Measurements from ENCODE around the gene KCNK2.
A peak's percentile ranks its signal among the peaks of the same experiment; 100 is the strongest.

KCNK2 gene

GRCh38 chr1:215094381-215094780 lies 11.8 kb downstream of the KCNK2 start:
- no peak for DNase-seq (ENCODE audit: low spot score)
- no peak for FAIRE-seq

GRCh38 chr1:215095524-215095923 lies 13.0 kb downstream of the KCNK2 start:
- FAIRE-seq (no peak), DNase-seq (ENCODE audit: low spot score) (no peak)

- no peak for FAIRE-seq
- no peak for DNase-seq (ENCODE audit: low spot score)
Measured at GRCh38 chr1:215101511-215101910, 19.0 kb downstream of the KCNK2 start.

- DNase-seq (ENCODE audit: low spot score): no peak
- FAIRE-seq: no peak
Measured at GRCh38 chr1:215104283-215104682, 21.7 kb downstream of the KCNK2 start.

GRCh38 chr1:215106067-215106466 lies 23.5 kb downstream of the KCNK2 start:
- no peak for DNase-seq (ENCODE audit: low spot score)
- FAIRE-seq: no peak

- no peak for DNase-seq (ENCODE audit: low spot score)
- no peak for FAIRE-seq
Measured at GRCh38 chr1:215109171-215109570, 26.6 kb downstream of the KCNK2 start.

- no peak for FAIRE-seq
- DNase-seq (ENCODE audit: low spot score): no peak
Measured at GRCh38 chr1:215111916-215112315, 29.4 kb downstream of the KCNK2 start.

- DNase-seq (ENCODE audit: low spot score): no peak
- FAIRE-seq: no peak
Measured at GRCh38 chr1:215113776-215114153, 31.2 kb downstream of the KCNK2 start.

GRCh38 chr1:215114154-215114933 lies 31.8 kb downstream of the KCNK2 start:
- FAIRE-seq: peak; percentile 16
- peak; percentile 19 for DNase-seq (ENCODE audit: low spot score)

GRCh38 chr1:215115760-215116159 lies 33.2 kb downstream of the KCNK2 start:
- no peak for FAIRE-seq
- no peak for DNase-seq (ENCODE audit: low spot score)

- FAIRE-seq: no peak
- no peak for DNase-seq (ENCODE audit: low spot score)
Measured at GRCh38 chr1:215118081-215118480, 35.5 kb downstream of the KCNK2 start.

- FAIRE-seq (no peak), DNase-seq (ENCODE audit: low spot score) (no peak)
Measured at GRCh38 chr1:215119056-215119455, 36.5 kb downstream of the KCNK2 start.

- FAIRE-seq (no peak), DNase-seq (ENCODE audit: low spot score) (no peak)
Measured at GRCh38 chr1:215119719-215120365, 37.3 kb downstream of the KCNK2 start.

GRCh38 chr1:215128504-215128903 lies 46.0 kb downstream of the KCNK2 start:
- no peak for DNase-seq (ENCODE audit: low spot score)
- FAIRE-seq: no peak

- no peak for DNase-seq (ENCODE audit: low spot score)
- FAIRE-seq: peak; percentile 97
Measured at GRCh38 chr1:215131291-215131690, 48.8 kb downstream of the KCNK2 start.

GRCh38 chr1:215132156-215132555 lies 49.6 kb downstream of the KCNK2 start:
- FAIRE-seq (peak; percentile 97), DNase-seq (ENCODE audit: low spot score) (peak; percentile 77)

GRCh38 chr1:215133532-215133931 lies 51.0 kb downstream of the KCNK2 start:
- peak; percentile 79 for FAIRE-seq

GRCh38 chr1:215137985-215138384 lies 55.4 kb downstream of the KCNK2 start:
- DNase-seq (ENCODE audit: low spot score) (no peak), FAIRE-seq (no peak)

More at GRCh38 chr1:215133532-215133931, 51.0 kb downstream of the KCNK2 start:
- no peak for DNase-seq (ENCODE audit: low spot score)

GRCh38 chr1:215140135-215140534 lies 57.6 kb downstream of the KCNK2 start:
- DNase-seq (ENCODE audit: low spot score) (no peak), FAIRE-seq (no peak)

GRCh38 chr1:215141460-215141859 lies 58.9 kb downstream of the KCNK2 start:
- FAIRE-seq: no peak
- DNase-seq (ENCODE audit: low spot score): no peak

GRCh38 chr1:215143497-215143896 lies 61.0 kb downstream of the KCNK2 start:
- DNase-seq (ENCODE audit: low spot score): no peak
- no peak for FAIRE-seq

GRCh38 chr1:215146240-215146975 lies 63.9 kb downstream of the KCNK2 start:
- FAIRE-seq (peak; percentile 69), DNase-seq (ENCODE audit: low spot score) (peak; percentile 17)
